HG03342 (cell line): ENCODE data around the gene FXYD6.
"Not testable (repeated sequence)": the region's sequence is repeated elsewhere in the genome, so short reads cannot be mapped to it uniquely, and the experiment has no call there.

Experiments used
- ATAC-seq: cut with Tn5 transposase; IDR thresholded peaks from one replicate; pipeline ENCODE4 v1.9.1; 2021; ENCODE audit warnings: mild to moderate bottlenecking, moderate library complexity; ENCODE audit not compliant: unreplicated experiment

FXYD6 gene

GRCh38 chr11:117871160-117871559, 5.3 kb downstream of the FXYD6 start:
- ATAC-seq = no peak

- ATAC-seq = no peak
These were observed 6.1 kb downstream of the FXYD6 start for GRCh38 chr11:117870103-117870952.

- ATAC-seq = no peak
These were observed 6.9 kb downstream of the FXYD6 start for GRCh38 chr11:117869604-117870003.

GRCh38 chr11:117868815-117869561, 7.5 kb downstream of the FXYD6 start:
- no peak for ATAC-seq

- ATAC-seq = no peak
These were observed 8.4 kb downstream of the FXYD6 start for GRCh38 chr11:117868088-117868487.

GRCh38 chr11:117866526-117866925, 9.9 kb downstream of the FXYD6 start:
- ATAC-seq = no peak

- ATAC-seq = not testable (repeated sequence)
These were observed 10.9 kb downstream of the FXYD6 start for GRCh38 chr11:117865546-117865945.

GRCh38 chr11:117863383-117863782, 13.1 kb downstream of the FXYD6 start:
- no peak for ATAC-seq

- ATAC-seq = no peak
These were observed 13.7 kb downstream of the FXYD6 start for GRCh38 chr11:117862753-117863152.

GRCh38 chr11:117862019-117862725, 14.3 kb downstream of the FXYD6 start:
- no peak for ATAC-seq

GRCh38 chr11:117861151-117862018, 15.1 kb downstream of the FXYD6 start:
- ATAC-seq = no peak

GRCh38 chr11:117860139-117860538, 16.3 kb downstream of the FXYD6 start:
- ATAC-seq = no peak

GRCh38 chr11:117859488-117860112, 16.9 kb downstream of the FXYD6 start:
- no peak for ATAC-seq

- no peak for ATAC-seq
These were observed 17.4 kb downstream of the FXYD6 start for GRCh38 chr11:117859061-117859460.

- ATAC-seq = no peak
These were observed 18.6 kb downstream of the FXYD6 start for GRCh38 chr11:117857734-117858414.

- ATAC-seq = no peak
These were observed 20.4 kb downstream of the FXYD6 start for GRCh38 chr11:117855912-117856651.

- ATAC-seq = no peak
These were observed 21.1 kb downstream of the FXYD6 start for GRCh38 chr11:117855186-117855845.

- ATAC-seq = no peak
These were observed 24.1 kb downstream of the FXYD6 start for GRCh38 chr11:117852309-117852708.
